ELF-1 (cell line): ENCODE data around the gene EPHA6.

Source experiments
- DNase-seq: peaks from one replicate; pipeline ENCODE4 v3.0.0-alpha.2; 2016; ENCODE audit warnings: low read depth, low spot score

The EPHA6 gene

DNA sequence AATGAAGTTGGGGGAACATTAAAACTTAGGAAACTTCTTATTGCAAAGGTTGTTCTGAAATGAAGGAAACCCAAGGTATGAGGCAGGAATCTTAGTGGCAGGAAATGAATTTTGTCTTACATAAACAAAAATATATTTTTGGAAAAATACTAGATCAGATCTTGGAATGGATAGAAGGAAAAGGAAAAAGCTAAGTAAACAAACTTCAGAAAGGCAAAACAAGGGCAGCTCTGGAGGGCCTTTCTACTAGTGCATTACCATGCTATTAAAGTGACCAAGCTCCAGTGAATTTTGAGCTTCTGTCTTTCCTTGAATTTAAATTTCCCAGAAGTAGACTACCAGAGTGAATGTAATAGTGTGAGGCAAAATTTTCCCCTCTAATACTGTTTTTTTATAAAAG is 963.8 kb downstream of the EPHA6 start:
- no peak for DNase-seq

GRCh38 chr3:97793420-97794019 is 979.1 kb downstream of the EPHA6 start:
- no peak for DNase-seq

GRCh38 chr3:97795951-97796350 is 981.6 kb downstream of the EPHA6 start:
- DNase-seq = no peak
